Measurements from ENCODE around the gene ZNF280D.

GRCh38 chr15:56744701-56745683, 11.7 kb upstream of the ZNF280D start:
- TF ChIP-seq, protein P1, sequence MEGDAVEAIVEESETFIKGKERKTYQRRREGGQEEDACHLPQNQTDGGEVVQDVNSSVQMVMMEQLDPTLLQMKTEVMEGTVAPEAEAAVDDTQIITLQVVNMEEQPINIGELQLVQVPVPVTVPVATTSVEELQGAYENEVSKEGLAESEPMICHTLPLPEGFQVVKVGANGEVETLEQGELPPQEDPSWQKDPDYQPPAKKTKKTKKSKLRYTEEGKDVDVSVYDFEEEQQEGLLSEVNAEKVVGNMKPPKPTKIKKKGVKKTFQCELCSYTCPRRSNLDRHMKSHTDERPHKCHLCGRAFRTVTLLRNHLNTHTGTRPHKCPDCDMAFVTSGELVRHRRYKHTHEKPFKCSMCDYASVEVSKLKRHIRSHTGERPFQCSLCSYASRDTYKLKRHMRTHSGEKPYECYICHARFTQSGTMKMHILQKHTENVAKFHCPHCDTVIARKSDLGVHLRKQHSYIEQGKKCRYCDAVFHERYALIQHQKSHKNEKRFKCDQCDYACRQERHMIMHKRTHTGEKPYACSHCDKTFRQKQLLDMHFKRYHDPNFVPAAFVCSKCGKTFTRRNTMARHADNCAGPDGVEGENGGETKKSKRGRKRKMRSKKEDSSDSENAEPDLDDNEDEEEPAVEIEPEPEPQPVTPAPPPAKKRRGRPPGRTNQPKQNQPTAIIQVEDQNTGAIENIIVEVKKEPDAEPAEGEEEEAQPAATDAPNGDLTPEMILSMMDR (IDR thresholded peaks at IDR 0.05; ENCODE audit: control extremely low read depth in 1 of 3, insufficient read depth in 1 of 3, low read depth in 1 of 3, low read length in 3 of 3), result no peak
- TF ChIP-seq RNF2 (IDR thresholded peaks at IDR 0.05; ENCODE audit: borderline replicate concordance, low read depth, low read length, missing control alignments, poor library complexity, severe bottlenecking) (no peak), CREB1 (IDR thresholded peaks at IDR 0.05) (no peak), TAF1 (IDR thresholded peaks at IDR 0.05; ENCODE audit: low read depth, low read length) (no peak), SIX5 (IDR thresholded peaks at IDR 0.05; ENCODE audit: low read depth, low read length) (no peak), PHF8 (conservative IDR thresholded peaks at IDR 0.05; ENCODE audit: low read depth, low read length) (no peak), EZH2 (IDR thresholded peaks at IDR 0.05; ENCODE audit: low read depth, low read length, severe bottlenecking) (no peak)

Measured in H1 (cell line).